Adrenal gland (tissue), 12 donors: ENCODE data around the gene EFHC1. TPM values are rescaled to one million over a fixed set of nuclear protein-coding genes. Genes with fewer than 3 reads are reported as not detected.
A peak's percentile ranks its signal among the peaks of the same experiment; 100 is the strongest.

ENCODE experiments used
- DNase-seq, 7 donors: peaks; one replicate each; pipeline ENCODE4 v3.0.0-alpha.2; 2019 to 2020
- H3K27ac ChIP-seq, 5 donors: fragments of 200-600 bp; sonication (generic) in 4 of 5; 1 replicate in 3 of 5; 2 replicates in 2 of 5; pipeline versions ENCODE4 v1.5.1 to v1.8.0; 2016 to 2020; ENCODE audit warnings: mild to moderate bottlenecking in 1 of 5
- H3K27me3 ChIP-seq: fragments of 200-600 bp; 2 replicates; pipeline ENCODE4 v1.8.0; 2021
- H3K36me3 ChIP-seq, 2 donors: fragments of 200-600 bp; replicated peaks in 1 of 2; 1 replicate in 1 of 2; 2 replicates in 1 of 2; pipeline versions ENCODE4 v1.5.1 to v1.8.0; 2018 to 2022
- H3K4me1 ChIP-seq, 2 donors: fragments of 200-600 bp; replicated peaks in 1 of 2; 1 replicate in 1 of 2; 2 replicates in 1 of 2; pipeline versions ENCODE4 v1.5.1 to v1.8.0; 2018 to 2021
- H3K4me3 ChIP-seq, 4 donors: fragments of 200-600 bp; sonication (generic) in 3 of 4; one replicate each; pipeline ENCODE4 v1.5.1; 2016 to 2018
- H3K9me3 ChIP-seq, 3 donors: fragments of 200-600 bp; sonication (generic) in 1 of 3; replicated peaks in 1 of 3; 1 replicate in 2 of 3; 2 replicates in 1 of 3; pipeline versions ENCODE4 v1.5.1 to v1.8.0; 2016 to 2021
- POLR2A ChIP-seq, 2 donors: fragments of 450-650 bp; IDR thresholded peaks; one replicate each; pipeline ENCODE4 v1.6.1; 2017; ENCODE audit warnings: antibody characterized with exemption in 2 of 2, mild to moderate bottlenecking in 2 of 2, moderate library complexity in 1 of 2
- WGBS, 4 donors: extraction: QIAGEN DNeasy Blood & Tissue Kit in 2 of 4; methylation state at CpG; one replicate each; pipeline versions ENCODE4 v1.1.5 to v1.1.7; 2013 to 2017; 5-methylcytosine and 5-hydroxymethylcytosine counted together
- intact Hi-C, 2 donors: fragments of 100-400 bp; cut with DNase I; formaldehyde crosslinking; loops; one replicate each; pipeline versions ENCODE4 v1.14.1 to v1.15.0; 2022 to 2023
- polyA plus RNA-seq, 3 donors: library from polyadenylated mRNA; stranded (reverse); fragments of 200-250 nt in 2 of 3; fragments of 350-450 nt in 1 of 3; fragmentation: Illumina TruSeq in 1 of 3; extraction: RNeasy Lipid Tissue Mini Kit (QIAGEN cat#74804) in 1 of 3; gene quantifications; one replicate each; pipeline ENCODE4 v1.2.3, GENCODE V29; 2013 to 2014
- total RNA-seq, 9 donors: library from RNA; depleted of rRNA in 4 of 9; stranded (reverse); fragments of >200 nt in 4 of 9; fragments of 120-200 nt in 1 of 9; fragmentation: NEBNext Ultra II Directional in 1 of 9; extraction: Animal tissue kit (Norgen Biotek cat#: 25700) in 1 of 9; gene quantifications; one replicate each; pipeline versions ENCODE4 v1.1.0 to v1.2.4, GENCODE V29; 2013 to 2023
- TF ChIP-seq, protein P1 (sequence below), 6 experiments: fragments of 450-650 bp in 4 of 6; fragments of 200-600 bp in 2 of 6; sonication (generic) in 1 of 6; IDR thresholded peaks; 1 replicate in 5 of 6; 2 replicates in 1 of 6; pipeline versions ENCODE4 v1.5.1 to v1.8.0; 2016 to 2021; ENCODE audit warnings: antibody characterized with exemption in 6 of 6, mild to moderate bottlenecking in 2 of 6, moderate library complexity in 1 of 6
- donor health status: healthy with polysubstance abuse.
- donor health status: Bipolar disorder and iron deficiency.
- donor health status: DM: yes; HTN: yes; CAD: no.
- donor health status: DM: no; HTN: no; CAD: no.
- donor health status: DM: no; HTN: no; CAD: no.
- donor health status: DM: yes; HTN: yes; CAD: no.

Gene EFHC1
- total and polyA plus RNA-seq, 12 donors = 4.0 to 47.9 (median 16.8) TPM

DNA sequence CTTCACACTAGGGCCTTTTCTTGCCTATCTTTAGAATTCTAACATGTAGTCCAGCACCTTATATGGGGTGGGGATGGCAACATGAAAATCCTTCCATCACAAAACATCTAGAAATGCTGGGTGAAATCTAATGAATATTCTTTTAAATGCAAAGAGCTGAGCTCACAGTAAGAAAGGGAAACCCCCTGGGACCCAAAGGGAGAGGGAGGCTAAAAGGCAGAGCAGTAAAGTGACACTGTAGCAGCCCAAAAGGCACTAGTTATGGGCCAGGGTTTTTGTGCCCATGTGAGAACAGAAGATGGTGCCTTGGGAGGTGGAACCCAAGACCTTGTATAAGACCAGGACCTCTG is 90.0 kb downstream of the EFHC1 start:
- TF ChIP-seq, protein P1, sequence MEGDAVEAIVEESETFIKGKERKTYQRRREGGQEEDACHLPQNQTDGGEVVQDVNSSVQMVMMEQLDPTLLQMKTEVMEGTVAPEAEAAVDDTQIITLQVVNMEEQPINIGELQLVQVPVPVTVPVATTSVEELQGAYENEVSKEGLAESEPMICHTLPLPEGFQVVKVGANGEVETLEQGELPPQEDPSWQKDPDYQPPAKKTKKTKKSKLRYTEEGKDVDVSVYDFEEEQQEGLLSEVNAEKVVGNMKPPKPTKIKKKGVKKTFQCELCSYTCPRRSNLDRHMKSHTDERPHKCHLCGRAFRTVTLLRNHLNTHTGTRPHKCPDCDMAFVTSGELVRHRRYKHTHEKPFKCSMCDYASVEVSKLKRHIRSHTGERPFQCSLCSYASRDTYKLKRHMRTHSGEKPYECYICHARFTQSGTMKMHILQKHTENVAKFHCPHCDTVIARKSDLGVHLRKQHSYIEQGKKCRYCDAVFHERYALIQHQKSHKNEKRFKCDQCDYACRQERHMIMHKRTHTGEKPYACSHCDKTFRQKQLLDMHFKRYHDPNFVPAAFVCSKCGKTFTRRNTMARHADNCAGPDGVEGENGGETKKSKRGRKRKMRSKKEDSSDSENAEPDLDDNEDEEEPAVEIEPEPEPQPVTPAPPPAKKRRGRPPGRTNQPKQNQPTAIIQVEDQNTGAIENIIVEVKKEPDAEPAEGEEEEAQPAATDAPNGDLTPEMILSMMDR (IDR thresholded peaks at IDR 0.05) = no peak
- no peak for TF ChIP-seq POLR2A (IDR thresholded peaks at IDR 0.05)
- H3K4me3 ChIP-seq = no peak overlapping the region
- no peak for DNase-seq
- no peak overlapping the region for H3K27ac ChIP-seq
- intact Hi-C loops = no loop called here
- peaks cover 0 to 33% of the 10 kb centered on the region in 2 donors for H3K36me3 ChIP-seq
- no peaks in the 10 kb centered on the region for H3K9me3 ChIP-seq
- no peaks in the 10 kb centered on the region for H3K27me3 ChIP-seq
- peaks cover 8 to 18% of the 10 kb centered on the region in 2 donors for H3K4me1 ChIP-seq

GRCh38 chr6:52511163-52511562 is 91.0 kb downstream of the EFHC1 start:
- peaks cover 8 to 18% of the 10 kb centered on the region in 2 donors for H3K4me1 ChIP-seq
- no peak overlapping the region for H3K4me3 ChIP-seq
- no peaks in the 10 kb centered on the region for H3K27me3 ChIP-seq
- intact Hi-C loops = no loop called here
- 88 to 92% (median 91%) methylated on average over 8 to 10 of the region's 10 CpGs for WGBS, 4 donors
- no peak for TF ChIP-seq POLR2A (IDR thresholded peaks at IDR 0.05)
- TF ChIP-seq, protein P1 (IDR thresholded peaks at IDR 0.05) = no peak
- peaks cover 0 to 28% of the 10 kb centered on the region in 2 donors for H3K36me3 ChIP-seq
- no peaks in the 10 kb centered on the region for H3K9me3 ChIP-seq
- DNase-seq = no peak
- H3K27ac ChIP-seq = peak overlapping the region in 2 of 5 donors; percentile 72 to 85

DNA sequence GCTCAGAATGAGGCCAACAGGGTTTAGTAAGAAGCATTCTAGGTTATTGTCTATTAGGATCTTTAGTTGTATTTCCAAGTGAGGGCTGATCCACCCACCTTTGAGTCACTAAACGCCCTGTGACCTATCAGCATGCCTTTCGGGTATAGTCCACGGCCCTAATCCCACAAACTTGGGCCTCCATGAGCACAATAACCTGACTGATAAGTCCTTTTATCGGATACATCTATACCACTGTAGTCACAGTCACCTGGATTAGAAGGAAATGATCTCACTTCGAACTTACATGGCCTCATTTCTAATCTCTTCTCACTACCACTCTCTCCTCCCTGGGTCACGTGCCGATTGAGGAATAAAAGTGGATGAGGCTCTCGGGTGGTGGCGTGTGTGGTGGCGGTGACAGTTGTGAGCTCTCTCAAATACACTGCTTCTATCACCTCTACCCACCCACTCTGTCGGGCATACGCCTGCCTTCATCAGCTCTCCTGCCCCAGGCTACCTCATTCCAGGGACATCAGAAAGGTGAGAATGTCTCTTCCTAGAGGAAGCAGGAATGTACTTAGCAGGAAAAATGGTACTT is 91.5 kb downstream of the EFHC1 start:
- no peak for DNase-seq
- H3K9me3 ChIP-seq = no peaks in the 10 kb centered on the region
- peaks cover 0 to 26% of the 10 kb centered on the region in 2 donors for H3K36me3 ChIP-seq
- H3K27me3 ChIP-seq = no peaks in the 10 kb centered on the region
- no peak overlapping the region for H3K4me3 ChIP-seq
- 75 to 84% (median 81%) methylated on average over 12 of the region's 12 CpGs for WGBS, 4 donors
- peak overlapping the region in 4 of 5 donors; percentile 30 to 85 (median 58) for H3K27ac ChIP-seq
- intact Hi-C loops = no loop called here
- no peak for TF ChIP-seq POLR2A (IDR thresholded peaks at IDR 0.05)
- TF ChIP-seq, protein P1 (IDR thresholded peaks at IDR 0.05) = no peak
- peaks cover 8 to 18% of the 10 kb centered on the region in 2 donors for H3K4me1 ChIP-seq

DNA sequence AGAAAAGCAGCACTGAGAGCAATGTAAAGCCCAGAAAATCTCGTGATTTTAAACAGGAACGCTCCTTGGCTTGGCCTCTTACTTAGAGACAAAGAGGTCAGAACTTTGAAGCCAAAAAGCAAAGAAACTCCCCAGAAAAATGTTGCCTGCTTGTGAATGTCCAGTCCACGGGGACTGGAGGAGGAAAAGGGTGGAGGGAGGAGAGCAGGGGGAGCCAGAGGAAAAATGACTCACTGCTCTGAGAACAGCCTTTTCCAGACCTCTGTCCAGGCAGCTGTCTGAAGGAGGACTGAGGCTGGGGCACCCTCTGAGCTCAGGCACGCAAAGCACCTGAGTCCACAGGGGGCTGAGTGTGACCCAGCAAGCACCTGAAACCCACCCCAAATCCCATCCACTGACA is 92.1 kb downstream of the EFHC1 start:
- Histone ChIP-seq H3K27ac (peak overlapping the region in 4 of 5 donors; percentile 30 to 85 (median 58)), H3K9me3 (no peaks in the 10 kb centered on the region), H3K36me3 (peaks cover 0 to 26% of the 10 kb centered on the region in 2 donors), H3K27me3 (no peaks in the 10 kb centered on the region), H3K4me3 (no peak overlapping the region), H3K4me1 (peaks cover 9 to 22% of the 10 kb centered on the region in 2 donors)
- TF ChIP-seq, protein P1 (IDR thresholded peaks at IDR 0.05) = no peak
- no peak for TF ChIP-seq POLR2A (IDR thresholded peaks at IDR 0.05)
- intact Hi-C loops = no loop called here
- 24 to 36% (median 33%) methylated on average over 3 to 4 of the region's 4 CpGs for WGBS, 4 donors
- peak in 6 of 7 donors; percentile 55 to 76 (median 70) for DNase-seq
